H9 (cell line): ENCODE results near the gene ARHGEF12. TPM values are rescaled to one million over a fixed set of nuclear protein-coding genes. Genes with fewer than 3 reads are reported as not detected.

Experiments
- DNase-seq: peaks from one replicate; pipeline ENCODE4 v3.0.0-alpha.2; 2017
- H2AFZ ChIP-seq: one replicate; pipeline ENCODE4 v1.6.1; 2013; ENCODE audit warnings: mild to moderate bottlenecking, low read length, control low read depth, moderate library complexity
- H2AK5ac ChIP-seq: 2 replicates; pipeline ENCODE4 v1.6.1; 2013; ENCODE audit warnings: low read length, control low read depth, mixed read lengths; ENCODE audit not compliant: insufficient read length
- H2BK120ac ChIP-seq: one replicate; pipeline ENCODE4 v1.6.1; 2013; ENCODE audit warnings: low read depth, mild to moderate bottlenecking, low read length, control low read depth, inconsistent platforms; ENCODE audit not compliant: poor library complexity, severe bottlenecking
- H2BK12ac ChIP-seq: 2 replicates; pipeline ENCODE4 v1.6.1; 2013; ENCODE audit warnings: low read length, control low read depth, mixed read lengths, low read depth; ENCODE audit not compliant: insufficient read length
- H2BK15ac ChIP-seq: 2 replicates; pipeline ENCODE4 v1.6.1; 2013; ENCODE audit warnings: low read depth, low read length, control low read depth
- H2BK20ac ChIP-seq: one replicate; pipeline ENCODE4 v1.6.1; 2013; ENCODE audit warnings: low read depth, mild to moderate bottlenecking, low read length, control low read depth, inconsistent platforms; ENCODE audit not compliant: poor library complexity, severe bottlenecking
- H2BK5ac ChIP-seq: 2 replicates; pipeline ENCODE4 v1.6.1; 2013; ENCODE audit warnings: low read length, control low read depth, mixed read lengths; ENCODE audit not compliant: insufficient read length
- H3K14ac ChIP-seq: 2 replicates; pipeline ENCODE4 v1.6.1; 2013; ENCODE audit warnings: low read length, control low read depth; ENCODE audit not compliant: insufficient read depth
- H3K18ac ChIP-seq: 2 replicates; pipeline ENCODE4 v1.6.1; 2013; ENCODE audit warnings: low read depth, mild to moderate bottlenecking, mixed read lengths, low read length, control low read depth; ENCODE audit not compliant: insufficient read length
- H3K23ac ChIP-seq: 2 replicates; pipeline ENCODE4 v1.6.1; 2013; ENCODE audit warnings: low read length, control low read depth, mixed read lengths, low read depth; ENCODE audit not compliant: insufficient read length
- H3K23me2 ChIP-seq: 2 replicates; pipeline ENCODE4 v1.6.1; 2013; ENCODE audit warnings: low read depth, mild to moderate bottlenecking, mixed read lengths, low read length, control low read depth; ENCODE audit not compliant: insufficient read length, poor library complexity, severe bottlenecking
- H3K27ac ChIP-seq: 2 replicates; pipeline ENCODE4 v1.5.1; 2013; ENCODE audit warnings: low read length, control low read depth, mixed read lengths, low read depth; ENCODE audit not compliant: insufficient read length
- H3K27me3 ChIP-seq: 2 replicates; pipeline ENCODE4 v1.6.1; 2013; ENCODE audit warnings: low read length, control low read depth, inconsistent platforms; ENCODE audit not compliant: insufficient read depth
- H3K4ac ChIP-seq: 2 replicates; pipeline ENCODE4 v1.6.1; 2013; ENCODE audit warnings: low read depth, mild to moderate bottlenecking, control low read depth, inconsistent platforms, low read length, moderate library complexity
- H3K4me1 ChIP-seq: 2 replicates; pipeline ENCODE4 v1.6.1; 2013; ENCODE audit warnings: low read length, control low read depth, inconsistent platforms; ENCODE audit not compliant: insufficient read depth
- H3K4me2 ChIP-seq: 2 replicates; pipeline ENCODE4 v1.6.1; 2013; ENCODE audit warnings: low read length, control low read depth, mixed read lengths; ENCODE audit not compliant: insufficient read length, insufficient read depth
- H3K56ac ChIP-seq: 2 replicates; pipeline ENCODE4 v1.6.1; 2013; ENCODE audit warnings: low read depth, mild to moderate bottlenecking, mixed read lengths, low read length, control low read depth; ENCODE audit not compliant: insufficient read length
- H3K79me1 ChIP-seq: 2 replicates; pipeline ENCODE4 v1.6.1; 2013; ENCODE audit warnings: low read depth, mild to moderate bottlenecking, moderate library complexity, low read length, control low read depth, inconsistent platforms; ENCODE audit not compliant: insufficient read depth, poor library complexity, severe bottlenecking
- H3K79me2 ChIP-seq: 2 replicates; pipeline ENCODE4 v1.6.1; 2013; ENCODE audit warnings: low read length, control low read depth, inconsistent platforms; ENCODE audit not compliant: insufficient read depth
- H3K9ac ChIP-seq: 2 replicates; pipeline ENCODE4 v1.6.1; 2013; ENCODE audit warnings: low read length, control low read depth, mixed read lengths; ENCODE audit not compliant: insufficient read length; ENCODE audit errors: extremely low read depth
- H3K9me3 ChIP-seq: one replicate; pipeline ENCODE4 v1.6.1; 2013; ENCODE audit warnings: low read depth, low read length, inconsistent platforms; ENCODE audit not compliant: control insufficient read depth
- H3T11ph ChIP-seq: one replicate; pipeline ENCODE4 v1.6.1; 2013; ENCODE audit warnings: mild to moderate bottlenecking, low read length, control low read depth, inconsistent platforms
- H4K20me1 ChIP-seq: one replicate; pipeline ENCODE4 v1.6.1; 2013; ENCODE audit not compliant: control insufficient read depth, insufficient read length, insufficient read depth
- H4K5ac ChIP-seq: 2 replicates; pipeline ENCODE4 v1.6.1; 2013; ENCODE audit warnings: low read depth, mild to moderate bottlenecking, mixed read lengths, low read length, control low read depth; ENCODE audit not compliant: insufficient read length
- H4K8ac ChIP-seq: replicated peaks from 2 replicates; pipeline ENCODE4 v1.6.1; 2013; ENCODE audit warnings: low read length, control low read depth, mixed read lengths, low read depth; ENCODE audit not compliant: insufficient read length
- H4K91ac ChIP-seq: 2 replicates; pipeline ENCODE4 v1.6.1; 2013; ENCODE audit warnings: low read depth, mild to moderate bottlenecking, moderate library complexity, mixed read lengths, low read length, control low read depth; ENCODE audit not compliant: insufficient read length
- H3K27ac Mint-ChIP-seq, 3 experiments: 2 replicates in 2 of 3; 3 replicates in 1 of 3; pipeline ENCODE4 v1.8.0; 2020 to 2021; ENCODE audit warnings: mixed read lengths in 3 of 3, mild to moderate bottlenecking in 1 of 3, moderate library complexity in 1 of 3
- H3K27me3 Mint-ChIP-seq: 2 replicates; pipeline ENCODE4 v1.8.0; 2021; ENCODE audit warnings: low read depth, mild to moderate bottlenecking, moderate library complexity, mixed read lengths
- H3K36me3 Mint-ChIP-seq, 3 experiments: 2 replicates in 2 of 3; 3 replicates in 1 of 3; pipeline ENCODE4 v1.8.0; 2020 to 2021; ENCODE audit warnings: low read depth in 3 of 3, mixed read lengths in 3 of 3; ENCODE audit not compliant: insufficient read depth in 1 of 3
- H3K4me1 Mint-ChIP-seq, 2 experiments: 2 replicates each; pipeline ENCODE4 v1.8.0; 2020; ENCODE audit warnings: mixed read lengths in 2 of 2
- H3K4me3 Mint-ChIP-seq, 2 experiments: 2 replicates in 1 of 2; 3 replicates in 1 of 2; pipeline ENCODE4 v1.8.0; 2020 to 2021; ENCODE audit warnings: mild to moderate bottlenecking in 2 of 2, mixed read lengths in 2 of 2, moderate library complexity in 1 of 2
- H3K9me3 Mint-ChIP-seq, 2 experiments: 2 replicates in 1 of 2; 3 replicates in 1 of 2; pipeline ENCODE4 v1.8.0; 2020; ENCODE audit warnings: mild to moderate bottlenecking in 2 of 2, mixed read lengths in 2 of 2, moderate library complexity in 1 of 2
- CTCF ChIP-seq: fragments of 200-600 bp; sonication (generic); conservative IDR thresholded peaks from 3 replicates; pipeline ENCODE4 v1.8.0; 2021; ENCODE audit warnings: antibody characterized with exemption, mild to moderate bottlenecking
- total RNA-seq: library from RNA; stranded (reverse); gene quantifications from 2 replicates; pipeline ENCODE4 v1.2.1, GENCODE V29; 2021

The ARHGEF12 gene
- total RNA-seq, 1 experiment from 2014 or later = 27.0 TPM

- Mint-ChIP-seq H3K27ac (no peak overlapping the region), H3K4me3 (no peak overlapping the region), H3K4me1 (no peaks in the 10 kb centered on the region), H3K9me3 (no peaks in the 10 kb centered on the region), H3K36me3 (peaks cover 0 to 9% (median 0%) of the 10 kb centered on the region in 3 experiments; a peak in 3 of 7 replicates), H3K27me3 (no peaks in the 10 kb centered on the region)
- Histone ChIP-seq H4K5ac (no peak overlapping the region), H3T11ph (no peak overlapping the region), H4K20me1 (no peaks in the 10 kb centered on the region), H3K14ac (no peak overlapping the region), H2BK120ac (no peak overlapping the region), H3K9me3 (no peaks in the 10 kb centered on the region), H3K27ac (no peak overlapping the region), H3K9ac (no peak overlapping the region), H4K8ac (no peak overlapping the region), H3K4ac (no peak overlapping the region), H4K91ac (no peak overlapping the region), H3K4me1 (no peaks in the 10 kb centered on the region), H2BK15ac (no peak overlapping the region), H3K27me3 (no peaks in the 10 kb centered on the region), H3K79me2 (no peaks in the 10 kb centered on the region), H3K18ac (no peak overlapping the region), H2AK5ac (no peak overlapping the region), H3K79me1 (no peaks in the 10 kb centered on the region), H2BK12ac (no peak overlapping the region), H3K23me2 (no peaks in the 10 kb centered on the region), H3K23ac (no peak overlapping the region), H2BK20ac (no peak overlapping the region), H3K4me2 (no peak overlapping the region), H2AFZ (no peak overlapping the region), H2BK5ac (no peak overlapping the region), H3K56ac (no peak overlapping the region)
- no peak for DNase-seq
- TF ChIP-seq CTCF = no peak
Measured at GRCh38 chr11:120430146-120430545, 93.9 kb downstream of the ARHGEF12 start.
